IPS DF 4.7 (cell line): ENCODE results near the gene PKP2.
"Not testable (repeated sequence)": the region's sequence is repeated elsewhere in the genome, so short reads cannot be mapped to it uniquely, and the experiment has no call there.

Source experiments
- DNase-seq: peaks from one replicate; pipeline ENCODE4 v3.0.0-alpha.2; 2013; ENCODE audit warnings: low spot score; ENCODE audit errors: extremely low read depth

Gene PKP2

DNA sequence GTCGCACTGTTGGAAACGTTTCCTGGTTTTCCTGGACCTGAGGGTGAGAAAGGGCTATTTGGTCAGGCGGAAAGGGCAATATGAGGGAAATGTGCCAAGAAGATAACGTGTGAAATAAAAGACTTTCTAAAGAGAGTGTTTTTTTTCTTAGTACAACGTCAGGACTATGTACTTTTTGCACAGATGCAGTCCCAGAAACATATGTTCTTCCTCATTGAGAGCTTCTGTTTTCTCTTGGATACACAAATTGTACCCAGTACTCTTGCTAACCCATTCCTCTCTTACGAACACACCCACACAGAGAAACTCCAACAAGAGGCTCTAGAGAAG, 669 bp upstream of the PKP2 start:
- no peak for DNase-seq

DNA sequence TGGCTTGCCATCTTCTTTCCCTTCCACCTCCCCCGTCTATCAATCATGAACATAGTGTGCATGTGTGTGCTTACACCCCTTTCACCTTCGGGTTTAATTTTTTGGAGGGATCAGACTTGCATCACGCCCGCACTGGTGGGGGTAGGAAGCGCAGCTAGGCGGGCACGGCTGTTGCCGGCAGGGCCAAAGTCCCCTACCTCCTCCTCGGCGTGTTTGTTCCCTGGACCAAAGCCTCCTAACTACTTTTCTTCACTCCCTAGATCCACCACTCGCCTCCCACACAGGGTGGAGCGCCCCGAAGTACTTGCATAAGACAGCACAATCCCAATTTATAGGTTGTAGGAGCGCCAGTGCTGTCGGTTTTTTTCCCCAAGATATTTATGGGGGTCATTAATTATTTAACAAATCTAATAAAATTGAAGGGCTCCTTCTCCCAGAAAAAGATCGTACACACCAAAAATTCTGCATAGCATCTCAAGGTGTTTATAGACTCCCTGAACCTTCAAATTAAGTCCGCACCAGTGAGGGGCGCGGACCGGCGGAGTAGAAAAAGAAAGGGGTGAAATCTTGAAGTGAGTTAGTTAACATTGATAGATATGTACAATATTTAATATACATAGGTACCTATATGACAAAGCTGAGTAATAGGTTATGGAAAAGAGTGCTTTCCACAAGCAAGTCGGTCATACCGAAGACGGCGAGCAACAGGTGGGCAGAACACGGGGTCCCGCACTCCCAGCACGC, 717 bp downstream of the PKP2 start:
- no peak for DNase-seq

DNA sequence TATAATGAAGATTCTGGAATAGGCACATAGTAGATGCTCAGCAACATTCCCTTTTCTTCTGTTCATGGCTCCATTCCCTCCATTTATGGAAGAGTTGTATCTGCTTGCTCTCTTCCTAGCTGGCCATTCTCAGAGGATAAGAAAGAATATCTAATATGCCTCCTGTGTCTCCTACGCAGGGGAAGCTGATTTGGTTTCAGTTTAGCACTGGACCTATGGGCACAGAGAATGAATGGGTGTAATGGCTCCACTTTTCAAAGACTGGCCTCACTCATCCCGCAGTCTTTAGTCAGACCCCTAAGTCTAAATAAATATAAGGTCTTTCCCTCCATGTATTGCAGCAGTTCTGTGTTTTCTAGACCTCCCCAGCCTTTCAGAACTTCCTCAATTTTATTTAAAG, 2.0 kb downstream of the PKP2 start:
- no peak for DNase-seq

DNA sequence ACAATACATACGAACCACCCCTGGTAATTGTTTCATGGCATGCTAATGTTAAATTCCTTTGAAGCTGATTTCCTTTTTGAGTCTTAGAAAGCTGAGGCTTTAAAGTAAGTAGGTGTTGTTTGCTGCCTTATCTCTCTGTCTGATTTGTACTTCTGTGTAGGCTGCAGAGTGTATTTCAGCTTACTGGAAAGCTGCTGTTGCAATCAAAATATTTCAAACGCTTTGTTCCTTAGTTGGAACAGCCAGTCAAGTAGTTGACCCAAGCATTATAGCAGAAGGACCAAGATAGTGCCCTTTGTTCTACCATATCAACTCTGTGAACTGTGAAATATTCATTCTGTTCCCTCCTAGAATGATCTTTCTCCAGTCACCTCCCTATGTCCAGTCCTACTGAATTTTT, 3.1 kb downstream of the PKP2 start:
- DNase-seq: no peak

DNA sequence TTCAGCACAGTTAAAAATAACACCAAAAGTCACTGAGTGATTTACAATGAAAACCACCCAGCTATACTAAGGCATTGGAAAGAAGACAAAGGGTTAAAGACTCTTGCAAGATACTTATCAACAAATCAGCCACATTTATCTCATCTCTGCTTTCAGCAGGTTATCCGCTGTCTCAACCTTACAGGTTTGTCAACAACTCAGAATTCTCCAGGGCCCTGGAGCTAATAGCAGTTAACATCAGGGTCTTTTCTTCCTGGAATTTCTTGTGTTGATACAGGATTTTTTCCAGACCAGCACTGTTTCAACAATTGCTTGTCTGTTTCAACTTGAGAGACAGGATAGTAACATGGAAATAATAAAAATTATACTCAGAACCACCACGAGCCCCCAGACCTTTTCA, 3.5 kb downstream of the PKP2 start:
- no peak for DNase-seq

DNA sequence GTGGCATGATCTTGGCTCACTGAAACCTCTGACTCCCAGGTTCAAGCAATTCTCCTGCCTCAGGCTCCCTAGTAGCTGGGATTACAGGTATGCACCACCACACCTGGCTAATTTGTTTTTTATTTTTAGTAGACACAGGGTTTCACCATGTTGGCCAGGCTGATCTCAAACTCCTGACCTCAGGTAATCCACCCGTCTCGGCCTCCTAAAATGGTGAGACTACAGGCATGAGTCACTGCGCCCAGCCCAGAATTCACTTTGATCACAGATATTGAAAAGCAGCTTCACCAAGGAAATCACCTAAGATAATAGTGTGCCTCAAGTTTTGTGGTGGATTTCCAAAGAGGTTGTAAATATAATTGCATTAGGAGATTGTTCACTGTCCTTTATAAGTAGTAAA, 4.2 kb downstream of the PKP2 start:
- not testable (repeated sequence) for DNase-seq

DNA sequence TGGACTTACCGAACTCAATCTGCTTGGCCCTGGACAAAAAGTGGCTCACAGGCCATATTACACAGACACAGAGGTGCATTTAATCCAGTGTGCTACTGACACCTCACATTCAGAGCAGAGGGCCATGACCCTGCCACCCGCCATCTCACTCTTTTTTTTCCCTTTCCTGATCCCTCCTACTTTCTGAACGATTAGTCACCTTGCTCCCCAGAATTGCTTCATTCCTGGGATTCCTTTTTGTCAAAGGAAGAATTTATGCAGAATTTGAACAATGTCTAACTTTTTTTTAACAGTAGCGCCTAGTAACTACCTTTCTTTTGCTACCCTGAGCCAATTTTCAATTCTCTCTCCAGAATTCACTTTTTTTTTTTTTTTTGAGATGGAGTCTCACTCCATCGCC, 4.6 kb downstream of the PKP2 start:
- no peak for DNase-seq

DNA sequence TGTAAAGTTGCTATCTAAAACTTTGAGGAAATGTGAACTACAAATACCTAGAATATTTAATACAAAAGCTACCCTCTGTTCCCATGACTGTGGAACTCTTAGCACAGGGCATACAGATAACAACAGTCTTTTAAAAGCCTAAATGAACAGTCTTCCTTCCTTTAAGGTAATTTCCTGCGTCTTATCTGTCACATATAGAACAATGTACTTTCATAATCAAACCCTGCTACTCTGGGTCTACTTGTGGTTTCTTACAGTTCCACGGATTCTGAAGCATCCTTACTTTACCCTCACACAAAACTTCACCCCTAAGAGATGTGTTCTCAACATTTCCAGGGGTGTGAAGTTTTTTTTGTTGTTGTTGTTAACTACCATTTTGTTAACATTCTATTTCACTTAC, 5.1 kb downstream of the PKP2 start:
- DNase-seq: no peak

DNA sequence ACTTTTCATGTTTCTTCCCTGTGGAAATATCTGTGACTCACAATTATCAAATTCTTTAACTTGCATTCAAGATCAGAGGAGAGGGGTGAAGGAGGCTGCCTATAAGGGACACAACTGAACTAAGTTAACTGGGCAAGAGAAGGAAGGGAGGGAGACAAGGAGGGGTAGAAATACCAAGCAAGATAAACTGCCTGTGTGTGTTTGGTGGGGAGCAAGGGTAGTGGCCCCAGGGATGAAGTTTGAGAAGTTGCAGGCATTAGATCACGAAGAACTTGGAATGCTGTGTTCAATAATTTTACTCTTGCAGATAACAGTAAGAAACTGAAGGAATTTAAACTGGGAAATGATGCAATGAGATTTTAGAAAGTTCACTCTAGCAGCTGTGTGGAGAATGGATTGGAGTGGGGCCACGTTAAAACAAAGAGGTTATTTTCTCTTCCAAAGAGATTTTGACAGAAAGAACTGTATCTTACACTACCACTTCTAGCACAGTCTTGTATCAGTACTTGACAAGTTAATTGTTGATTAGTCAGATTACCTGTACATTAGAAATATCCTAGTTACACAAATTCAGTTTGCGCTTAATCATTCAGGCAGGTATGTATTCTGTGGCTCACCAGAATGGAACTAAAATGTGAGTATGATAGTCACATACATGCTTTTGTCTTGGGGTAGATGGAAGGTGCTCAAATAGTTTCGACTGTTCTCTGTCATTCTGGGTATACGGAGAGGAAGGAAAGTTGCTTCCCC, 7.4 kb downstream of the PKP2 start:
- DNase-seq: no peak

DNA sequence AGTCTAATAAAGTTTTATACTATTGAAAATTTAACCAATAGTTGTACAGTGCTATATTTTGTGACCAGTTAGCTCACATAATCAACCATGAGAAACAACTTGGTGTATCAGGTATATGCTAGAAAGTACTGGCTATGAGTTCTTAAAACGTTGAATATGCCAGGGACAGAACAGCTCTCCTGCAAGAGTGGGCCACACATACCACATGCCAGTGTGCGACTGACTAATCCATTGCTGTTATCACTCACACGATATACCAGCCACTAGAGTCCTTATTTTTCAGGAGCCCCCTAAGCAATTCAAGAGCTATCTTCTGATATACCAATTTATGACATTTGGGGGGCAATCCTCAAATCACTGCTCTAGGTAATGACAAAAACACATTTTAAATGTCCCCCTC, 9.5 kb downstream of the PKP2 start:
- DNase-seq: no peak

DNA sequence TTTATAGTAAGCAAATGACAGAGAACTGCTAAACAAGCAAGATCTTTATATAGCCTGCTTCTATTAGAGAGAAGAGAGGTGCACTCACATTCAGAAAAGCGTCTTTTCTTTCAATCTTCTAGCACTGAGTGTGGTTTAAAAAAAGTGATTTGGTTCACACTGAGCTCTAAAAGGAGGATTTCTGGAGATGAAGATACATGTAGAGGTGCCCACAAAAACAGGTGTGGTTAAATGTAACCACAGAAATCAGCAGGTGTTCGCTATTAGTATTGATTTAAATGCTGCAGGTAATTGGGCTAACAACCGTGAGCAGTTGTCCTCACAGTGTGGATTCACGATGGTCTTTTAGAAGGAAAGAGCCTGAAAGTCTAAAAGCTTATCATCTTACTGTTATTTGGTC, 10.7 kb downstream of the PKP2 start:
- DNase-seq: no peak

DNA sequence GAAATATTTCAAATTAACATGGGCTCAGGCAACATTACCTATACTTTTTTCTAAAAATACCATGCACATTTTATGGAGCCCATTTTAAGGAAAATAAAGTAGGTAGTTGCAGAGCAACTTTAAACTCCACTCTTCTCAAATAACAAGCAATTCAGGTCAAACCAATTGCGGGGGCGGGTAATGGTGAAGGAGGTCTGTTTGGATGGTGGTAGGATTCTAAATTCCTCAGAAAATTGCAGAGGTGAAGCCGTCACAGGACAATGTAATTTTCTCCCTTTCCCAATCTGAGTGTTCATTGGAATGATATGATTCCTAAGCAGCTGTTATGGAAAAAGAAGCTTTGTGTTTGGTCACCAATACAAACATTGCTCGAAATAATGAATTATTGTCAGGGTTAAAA, 11.6 kb downstream of the PKP2 start:
- no peak for DNase-seq

DNA sequence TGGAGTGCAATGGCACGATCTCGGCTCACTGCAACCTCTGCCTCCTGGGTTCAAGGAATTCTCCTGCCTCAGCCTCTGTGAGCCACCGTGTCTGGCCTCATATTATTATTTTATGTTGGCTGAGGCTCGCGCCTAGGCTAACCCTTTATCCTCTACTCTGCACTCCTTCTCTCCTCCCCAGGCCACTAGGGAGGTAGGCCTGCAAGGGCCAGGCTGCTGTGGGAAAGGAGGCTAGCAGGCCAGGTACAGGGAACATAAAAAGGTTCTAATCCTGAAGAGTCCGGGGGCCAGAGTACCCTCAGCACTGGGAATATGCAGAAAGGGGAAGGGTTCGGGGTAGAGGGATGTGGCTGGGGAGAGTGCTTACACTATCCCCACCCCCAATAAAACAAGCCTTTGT, 14.9 kb downstream of the PKP2 start:
- DNase-seq: no peak

DNA sequence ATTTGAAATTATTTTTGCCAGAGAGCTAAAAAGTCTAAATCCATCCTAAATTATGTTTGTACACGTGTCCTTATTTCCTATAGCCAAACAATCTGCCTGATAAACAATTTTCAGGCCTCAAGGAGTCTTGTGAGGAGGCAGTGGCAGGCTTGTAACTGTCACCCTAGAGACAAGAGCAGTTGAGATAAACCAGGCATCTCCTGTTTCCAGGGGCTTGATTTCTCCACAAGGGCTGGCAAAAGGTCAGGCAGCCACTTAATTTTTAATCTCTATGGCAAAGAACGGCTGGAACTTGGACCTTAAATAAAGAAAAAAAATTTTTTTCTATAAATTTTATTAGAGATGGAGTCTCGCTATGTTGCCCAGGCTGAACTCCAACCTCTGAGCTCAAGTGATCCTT, 15.5 kb downstream of the PKP2 start:
- no peak for DNase-seq

DNA sequence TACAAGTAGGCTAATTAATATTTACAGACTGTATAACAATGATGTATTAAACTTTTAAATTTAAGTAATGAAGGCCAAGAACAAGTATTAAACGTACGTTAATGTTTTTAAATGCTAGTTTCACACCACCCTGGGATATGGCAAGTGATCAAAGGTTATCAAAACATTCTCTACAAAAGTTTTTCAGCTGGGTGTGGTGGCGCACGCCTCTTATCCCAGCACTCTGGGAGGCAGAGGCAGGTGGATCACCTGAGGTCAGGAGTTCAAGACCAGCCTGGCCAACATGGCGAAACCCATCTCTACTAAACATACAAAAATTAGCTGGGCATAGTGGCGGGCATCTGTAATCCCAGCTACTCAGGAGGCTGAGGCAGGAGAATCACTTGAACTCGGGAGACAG, 17.5 kb downstream of the PKP2 start:
- not testable (repeated sequence) for DNase-seq

DNA sequence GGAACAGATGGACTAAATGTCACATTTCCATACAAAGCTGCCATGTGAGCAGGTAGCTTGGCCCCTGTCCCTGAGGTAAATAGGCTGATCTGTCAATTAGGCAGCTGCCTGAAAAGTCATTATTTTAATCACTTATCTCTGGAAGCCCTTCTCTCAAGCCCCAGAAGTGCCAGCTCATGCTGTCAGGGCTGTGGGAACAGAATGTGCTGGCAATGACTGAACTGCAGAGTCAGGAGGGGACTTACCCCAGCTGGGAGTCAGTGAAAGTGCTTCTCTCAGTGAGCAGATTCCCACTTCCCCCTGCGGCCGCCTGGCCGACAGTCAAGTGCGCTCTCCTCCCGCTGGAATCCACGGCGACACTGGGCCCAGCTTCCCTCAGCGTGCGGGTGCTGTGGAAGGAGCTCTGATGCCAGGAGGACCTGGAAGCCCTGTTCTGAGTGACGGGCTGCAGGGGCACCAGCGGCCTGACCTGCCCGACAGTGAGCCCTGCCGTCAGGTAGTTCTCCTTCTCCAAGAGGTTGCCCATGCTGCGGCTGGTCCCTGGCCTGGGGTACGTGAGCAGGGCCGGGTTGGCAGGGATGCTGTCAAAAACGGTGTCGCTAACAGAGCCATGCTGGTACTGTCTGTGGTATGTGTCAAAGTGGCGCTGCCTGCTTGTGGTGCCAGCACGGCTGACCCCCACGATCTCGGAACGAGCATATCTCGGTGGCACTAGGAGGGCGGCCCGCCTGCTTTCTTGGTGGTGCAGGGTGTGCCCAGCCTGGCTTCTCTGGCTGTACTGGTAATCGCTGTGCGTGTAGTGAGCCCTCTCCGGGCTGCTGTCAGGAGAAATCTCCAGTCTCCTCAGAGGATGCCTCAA, 18.7 kb downstream of the PKP2 start:
- DNase-seq: no peak

DNA sequence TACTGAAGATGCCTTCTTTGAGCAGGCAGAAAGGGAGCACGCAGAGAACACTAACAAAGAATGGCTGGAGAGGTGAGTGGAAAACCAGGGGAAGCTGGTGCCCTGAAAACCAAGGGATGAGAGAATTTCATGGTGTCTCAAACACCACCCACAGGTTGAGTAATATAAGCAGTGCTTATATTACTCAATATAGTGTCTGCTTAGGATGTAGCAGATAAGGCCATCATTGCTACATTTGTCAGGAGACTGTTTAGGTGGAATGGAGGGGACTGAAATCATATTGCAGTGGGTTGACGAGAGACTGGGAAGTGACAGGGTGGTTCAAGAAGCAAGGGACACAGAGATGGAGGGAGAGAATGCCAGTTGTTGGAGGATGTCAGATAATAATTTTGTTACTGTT, 20.6 kb downstream of the PKP2 start:
- DNase-seq: no peak

DNA sequence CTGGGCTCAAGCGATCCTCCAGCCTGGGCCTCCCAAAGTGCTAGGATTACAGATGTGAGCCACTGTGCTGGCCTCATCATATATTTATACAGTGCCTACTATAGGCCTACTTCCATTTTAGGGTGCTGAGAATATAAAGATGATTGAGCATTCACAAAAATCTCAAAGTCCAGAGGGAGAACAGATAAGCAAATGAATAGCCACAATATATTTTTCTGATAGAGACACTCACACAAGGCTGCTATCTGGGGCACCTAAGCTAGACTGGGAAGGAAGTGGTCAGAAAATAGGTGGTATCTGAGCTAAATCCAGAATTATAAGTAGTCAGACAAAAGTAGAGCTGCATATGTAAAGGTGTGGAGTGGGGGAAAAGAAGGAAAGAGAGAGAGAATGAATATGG, 21.6 kb downstream of the PKP2 start:
- DNase-seq: no peak

DNA sequence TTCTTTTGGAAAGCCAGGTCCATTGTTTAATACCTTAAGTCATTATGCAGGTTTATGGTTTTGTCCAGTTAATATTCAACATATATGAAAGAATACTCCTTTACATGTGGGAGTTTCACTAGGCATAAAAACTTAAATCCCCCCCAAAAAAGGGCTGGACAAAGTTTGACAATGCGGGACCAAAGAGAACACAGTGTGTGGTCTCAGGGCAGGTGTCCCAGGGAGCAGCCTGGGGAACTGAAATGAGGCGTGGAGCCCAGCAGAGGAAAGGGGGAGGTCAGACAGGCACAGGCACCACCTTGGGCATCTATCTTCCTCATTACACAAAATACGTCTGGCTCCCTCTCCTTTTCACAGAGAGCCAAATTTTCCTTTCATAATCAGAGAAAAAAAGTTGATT, 22.5 kb downstream of the PKP2 start:
- no peak for DNase-seq

DNA sequence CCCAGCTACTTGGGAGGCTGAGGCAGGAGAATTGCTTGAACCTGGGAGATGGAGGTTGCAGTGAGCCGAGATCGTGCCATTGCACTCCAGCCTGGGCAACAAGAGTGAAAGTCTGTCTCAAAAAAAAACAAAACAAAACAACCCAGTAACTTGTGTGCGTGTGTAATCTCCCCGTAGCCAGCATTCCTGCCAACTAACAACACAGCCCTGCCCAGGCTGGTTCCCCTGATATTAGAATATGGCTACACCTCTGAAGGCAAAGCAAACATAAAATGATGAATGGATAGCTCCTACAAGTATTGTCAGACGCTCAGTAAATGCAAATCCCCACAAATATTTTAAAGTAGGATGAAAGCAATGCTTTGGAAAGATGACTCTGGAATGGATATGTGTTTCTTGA, 24.2 kb downstream of the PKP2 start:
- DNase-seq: not testable (repeated sequence)

DNA sequence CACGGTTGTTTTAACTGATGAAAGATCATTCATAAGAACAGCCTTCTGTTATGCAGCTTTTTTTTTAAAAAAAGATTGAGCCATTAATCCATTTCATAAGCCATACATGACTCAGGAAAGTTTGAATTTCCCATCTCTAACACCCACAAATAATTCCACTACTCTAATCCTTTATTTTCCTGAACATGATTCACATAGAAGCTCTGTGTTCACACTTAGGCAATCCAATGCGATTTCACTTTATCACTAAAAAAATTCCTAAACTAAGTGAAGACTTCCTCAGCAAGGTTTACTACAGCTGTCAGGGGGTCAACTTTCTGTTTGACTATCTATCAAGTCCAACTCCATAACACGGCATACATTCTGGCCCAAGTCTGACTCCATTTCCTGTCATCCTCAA, 25.9 kb downstream of the PKP2 start:
- no peak for DNase-seq

DNA sequence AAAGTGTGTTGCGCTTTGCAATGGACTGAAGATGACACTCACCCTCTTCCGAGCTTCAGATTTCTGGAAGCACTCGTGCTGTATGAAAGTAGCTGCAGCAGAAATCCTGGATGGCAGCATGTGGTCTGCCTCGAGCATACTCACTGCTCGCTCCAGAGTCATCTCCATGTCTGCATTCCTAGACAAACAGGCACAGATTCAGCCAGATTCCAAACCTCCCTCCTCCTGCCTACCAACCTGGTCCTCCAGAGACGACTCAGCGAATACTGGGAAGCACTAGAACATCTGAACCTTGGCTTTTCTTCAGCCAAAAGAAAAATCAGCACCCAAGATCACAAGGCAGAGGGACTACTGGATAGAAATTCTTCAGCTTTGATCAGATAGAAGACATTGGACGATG, 27.7 kb downstream of the PKP2 start:
- no peak for DNase-seq
